ENCODE results near the gene ACADS.

ACADS gene

GRCh38 chr12:120757949-120758348, 32.3 kb downstream of the ACADS start:
- DNase-seq (ENCODE audit: low spot score): no peak

DNA sequence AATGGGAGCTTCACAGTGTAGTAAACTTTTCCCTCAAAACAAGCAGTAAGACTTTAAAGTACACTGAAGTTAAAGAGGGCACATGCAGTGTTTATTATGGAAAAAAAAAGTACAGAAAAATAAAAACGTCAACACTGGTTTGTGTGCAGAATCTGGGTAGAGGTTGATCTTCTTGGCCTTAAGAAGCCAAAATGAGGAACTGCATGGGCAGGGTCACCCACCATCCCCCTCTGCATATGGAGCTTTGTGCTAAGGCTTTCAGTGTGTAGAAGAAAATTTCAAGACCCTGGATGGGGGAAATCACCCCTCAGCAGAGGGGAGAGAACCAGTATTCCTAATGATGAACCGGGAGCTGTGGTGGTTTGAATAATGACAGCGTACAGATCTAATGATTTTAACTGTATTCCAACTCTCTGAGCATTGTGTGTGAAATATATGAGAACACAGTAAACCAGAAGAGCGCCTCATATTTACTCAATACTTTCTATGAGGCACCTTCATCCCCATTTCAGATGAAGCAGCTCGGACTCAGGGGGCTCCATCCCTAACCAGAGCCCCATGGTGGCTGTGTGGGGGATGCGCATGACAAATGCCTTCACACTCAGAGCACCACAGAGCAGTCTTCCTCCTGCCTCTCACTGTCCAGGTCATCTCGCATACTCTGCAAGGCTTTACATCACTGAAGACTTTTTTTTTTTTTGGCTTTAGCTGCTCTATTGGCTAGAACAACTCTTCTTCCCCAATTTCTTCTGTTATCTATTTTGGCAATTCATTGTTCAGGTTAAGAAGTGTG, 33.4 kb downstream of the ACADS start:
- DNase-seq (ENCODE audit: low spot score): no peak

DNA sequence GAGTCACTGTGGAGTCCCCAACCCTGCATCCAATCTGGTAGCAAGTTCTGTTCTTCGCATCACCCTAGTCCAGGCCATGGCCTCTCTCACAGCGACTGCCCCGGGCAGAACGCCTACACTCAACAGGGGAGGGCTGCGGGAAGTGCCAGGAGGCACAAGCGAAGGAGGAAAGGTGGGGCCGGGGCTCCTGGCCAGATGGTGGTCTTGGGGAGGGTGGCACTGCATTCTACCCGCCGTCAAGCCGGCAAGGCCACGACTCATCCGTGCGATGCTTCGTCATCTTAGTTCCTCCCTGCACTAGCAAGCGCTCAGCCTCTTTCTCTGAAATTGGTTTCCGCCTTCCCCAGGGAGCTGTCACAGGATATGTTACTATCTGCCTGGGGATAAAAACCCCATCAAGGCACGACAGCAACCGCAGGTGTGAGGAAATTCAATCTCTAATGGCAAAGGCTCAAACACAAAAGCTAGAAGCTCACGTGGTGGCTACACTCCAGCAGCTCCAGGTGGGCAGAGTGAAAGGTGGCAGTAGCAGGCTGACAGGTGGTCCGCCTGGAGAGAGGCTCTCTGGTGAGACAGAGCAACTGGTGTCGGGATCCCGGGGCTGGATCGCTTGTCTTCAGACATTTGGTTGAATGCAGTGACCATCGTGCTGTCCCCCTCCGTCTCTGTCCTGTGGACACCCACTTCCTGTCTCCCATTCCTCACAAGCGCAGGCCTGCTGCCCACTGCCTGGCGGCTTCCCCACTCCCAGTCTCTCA, 34.1 kb downstream of the ACADS start:
- no peak for DNase-seq (ENCODE audit: low spot score)

DNA sequence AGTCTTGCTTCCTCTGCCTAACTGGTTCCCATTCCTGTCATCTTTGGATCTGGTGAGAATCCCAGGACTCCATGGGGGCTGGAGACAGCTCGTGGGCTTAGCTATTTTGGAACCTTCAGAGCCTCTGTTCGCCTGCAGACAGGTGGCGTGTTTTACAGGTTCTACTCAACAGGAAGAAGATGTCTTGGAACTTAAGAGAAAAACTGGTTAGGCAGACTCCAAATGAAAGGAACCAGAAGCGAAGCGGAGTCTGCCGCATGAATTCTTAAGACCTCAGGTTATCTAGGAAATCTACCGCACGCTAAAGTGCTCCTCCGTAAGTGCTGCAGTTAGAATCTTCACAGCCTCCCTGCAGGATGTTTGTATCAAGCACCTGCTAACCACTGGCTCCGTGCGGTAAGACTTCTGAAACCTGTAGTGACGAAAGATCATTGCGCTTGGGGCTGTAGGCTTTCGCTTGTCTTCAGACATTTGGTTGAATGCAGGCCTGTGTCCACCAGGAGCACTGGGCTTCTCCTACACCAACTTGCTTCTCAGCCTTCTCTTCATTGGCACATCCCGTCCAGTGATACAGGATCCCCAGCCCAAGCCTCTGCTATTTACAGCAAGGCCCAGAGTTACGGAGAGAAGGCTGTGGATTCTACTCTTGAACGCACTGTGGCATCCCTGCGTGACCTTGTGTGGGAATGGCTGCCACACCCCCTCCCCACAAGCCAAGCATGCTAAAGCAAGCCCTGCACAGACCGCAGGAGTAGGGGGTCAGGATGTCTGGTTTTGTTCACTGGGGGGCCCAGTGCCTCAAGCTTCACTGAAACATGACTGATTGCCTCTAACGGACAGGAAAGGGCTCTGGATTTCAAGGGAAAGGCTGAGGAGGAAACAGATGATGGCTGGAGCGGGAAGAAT, 35.0 kb downstream of the ACADS start:
- DNase-seq (ENCODE audit: low spot score): no peak

- DNase-seq (ENCODE audit: low spot score): no peak
Observed at GRCh38 chr12:120761519-120761934, 35.9 kb downstream of the ACADS start.

DNA sequence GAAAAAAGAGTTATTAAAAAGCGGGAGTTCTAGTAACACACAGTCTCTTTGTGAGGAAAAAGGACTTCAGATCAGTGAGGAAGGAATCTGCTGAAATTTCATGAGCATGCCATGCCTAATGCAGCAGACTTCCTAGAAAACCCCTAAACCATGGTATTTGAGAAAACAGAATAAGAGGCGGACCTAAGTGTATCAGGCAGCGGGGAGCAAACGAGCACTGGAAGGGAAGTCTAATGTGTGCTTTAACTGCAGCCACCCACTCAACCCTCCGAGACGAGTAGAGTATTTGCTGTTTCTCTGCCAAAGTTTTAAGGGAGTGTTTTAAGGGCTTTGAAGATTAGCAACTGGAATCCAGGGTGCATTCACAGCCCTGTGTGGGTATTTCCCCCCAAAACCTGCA, 36.5 kb downstream of the ACADS start:
- no peak for DNase-seq (ENCODE audit: low spot score)

GRCh38 chr12:120763250-120763649, 37.6 kb downstream of the ACADS start:
- no peak for DNase-seq (ENCODE audit: low spot score)

DNA sequence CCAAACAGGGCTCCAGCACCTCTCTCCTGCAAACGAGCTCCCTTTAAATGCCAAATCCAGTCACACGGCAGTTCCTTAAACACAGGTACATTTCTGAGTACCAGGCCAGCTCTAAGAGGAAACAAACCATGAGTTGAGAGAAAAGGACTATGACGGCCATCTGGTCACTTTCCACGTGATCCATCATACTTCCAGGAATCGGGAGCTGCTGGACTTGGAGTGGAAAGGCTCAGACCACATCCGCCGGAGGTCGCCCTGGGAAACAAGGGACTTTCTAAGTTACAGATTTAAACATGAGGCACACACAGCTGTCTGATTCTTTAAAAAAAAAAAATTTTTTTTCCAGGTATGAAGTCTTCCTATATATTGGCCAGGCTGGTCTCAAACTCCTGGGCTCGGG, 39.2 kb downstream of the ACADS start:
- no peak for DNase-seq (ENCODE audit: low spot score)

GRCh38 chr12:120766566-120766965, 40.9 kb downstream of the ACADS start:
- no peak for DNase-seq (ENCODE audit: low spot score)

- DNase-seq (ENCODE audit: low spot score): no peak
Observed at GRCh38 chr12:120767071-120768024, 41.7 kb downstream of the ACADS start.

DNA sequence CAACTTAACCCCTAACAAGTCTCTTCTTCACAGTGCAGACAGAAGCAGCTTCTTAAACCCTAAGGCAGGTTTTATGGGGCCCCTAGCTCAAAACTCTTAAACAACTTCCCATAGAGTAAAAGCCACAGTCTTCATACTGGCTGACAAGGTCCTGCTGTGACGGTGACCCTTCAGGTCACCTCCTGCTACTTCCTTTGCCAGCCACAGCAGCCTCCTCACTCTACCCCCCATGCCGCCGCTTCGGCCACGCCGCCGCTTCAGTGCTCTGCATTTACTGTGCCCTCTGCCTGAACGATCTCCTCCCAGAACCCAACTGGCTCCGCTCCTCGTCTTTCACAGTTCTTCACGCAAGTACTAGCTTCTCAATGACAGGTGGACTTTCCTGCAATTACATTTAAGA, 45.5 kb downstream of the ACADS start:
- DNase-seq (ENCODE audit: low spot score): no peak

GRCh38 chr12:120774169-120774916, 48.7 kb downstream of the ACADS start:
- DNase-seq (ENCODE audit: low spot score): no peak

DNA sequence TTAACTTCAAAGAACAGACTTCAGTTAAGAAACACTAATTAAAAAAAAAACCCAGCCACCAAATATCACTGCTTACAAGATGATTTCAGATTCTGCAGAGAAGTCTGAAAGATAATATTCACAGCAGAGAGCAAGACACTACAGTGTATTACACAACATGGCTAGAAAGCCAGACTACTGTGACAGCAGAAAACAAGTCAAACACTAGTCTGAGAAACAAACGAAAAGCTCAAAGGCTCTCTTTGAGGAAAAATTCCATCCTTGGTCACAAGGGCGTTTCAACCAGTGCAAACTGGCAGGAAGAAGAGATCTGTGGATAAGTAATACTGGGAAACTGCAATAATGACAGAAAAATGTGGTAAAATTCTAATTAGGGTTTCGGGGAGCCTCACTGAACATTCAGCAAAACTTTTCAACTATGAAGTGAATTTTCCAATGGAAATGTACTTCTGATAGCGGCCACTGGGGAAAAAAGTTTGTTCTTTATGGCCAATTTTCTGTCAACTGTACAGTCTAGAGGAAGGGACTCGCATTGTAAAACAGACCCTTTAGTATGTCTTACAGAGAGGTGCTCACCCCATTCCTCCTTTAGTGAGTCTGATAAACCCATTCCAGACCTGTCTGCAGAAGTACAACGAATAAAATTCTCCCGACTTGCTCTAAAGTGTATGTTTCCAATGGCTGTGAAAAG, 50.4 kb downstream of the ACADS start:
- peak; percentile 70 for DNase-seq (ENCODE audit: low spot score)

DNA sequence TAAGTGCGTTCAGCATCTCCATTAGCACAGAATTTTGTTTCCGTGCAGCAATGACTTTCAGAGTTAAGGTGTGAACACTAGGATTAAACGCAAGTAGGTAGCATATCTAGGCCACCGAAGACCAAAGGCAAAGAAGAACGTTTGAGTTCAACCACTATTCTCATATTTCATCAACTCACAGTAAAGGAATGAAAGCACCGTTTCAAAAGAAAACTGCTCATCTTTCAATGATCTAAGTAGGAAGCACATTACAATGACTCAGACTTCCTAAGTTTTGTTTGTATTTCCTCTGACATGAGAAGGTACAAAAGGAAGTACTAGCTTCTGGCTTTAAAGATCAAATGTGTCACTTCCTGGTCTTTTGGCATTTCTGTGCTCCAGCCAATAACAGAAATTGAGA, 57.6 kb downstream of the ACADS start:
- DNase-seq (ENCODE audit: low spot score): no peak

DNA sequence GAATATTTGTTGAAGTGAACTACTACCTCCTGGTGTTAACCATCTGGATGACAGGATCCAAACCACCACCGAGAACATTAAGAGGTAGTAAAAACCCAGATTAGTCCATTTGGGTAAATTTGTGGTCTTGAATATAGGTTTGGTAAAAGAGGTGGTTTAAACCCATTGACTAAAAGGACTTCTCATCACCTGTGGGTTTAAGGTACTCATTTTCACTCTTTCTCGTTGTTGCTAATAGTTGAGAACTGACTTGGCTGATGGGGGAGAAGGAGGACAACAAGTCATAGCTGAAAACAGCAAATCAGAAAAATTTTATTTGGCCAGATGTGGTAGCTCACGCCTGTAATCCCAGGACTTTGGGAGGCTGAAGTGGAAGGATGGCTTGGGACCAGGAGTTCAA, 59.2 kb downstream of the ACADS start:
- DNase-seq (ENCODE audit: low spot score): no peak

DNA sequence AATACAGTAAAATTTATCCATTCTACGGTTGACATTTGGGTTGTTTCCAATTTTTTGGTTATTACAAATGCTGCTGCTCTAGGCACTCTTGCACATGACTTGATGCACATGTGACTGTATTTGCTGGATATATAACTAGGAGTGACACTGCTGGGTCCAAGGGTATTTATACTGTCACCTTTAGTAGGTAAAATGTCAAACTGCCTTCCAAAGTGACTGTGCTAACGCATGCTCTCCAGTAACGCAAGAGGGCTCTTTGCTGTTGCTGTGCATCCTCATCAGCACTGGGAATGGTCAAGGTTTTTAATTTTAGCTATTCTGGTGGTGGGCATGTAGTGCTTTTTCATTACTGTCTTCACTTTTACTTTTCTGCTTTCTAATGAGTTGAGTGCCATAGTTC, 62.3 kb downstream of the ACADS start:
- DNase-seq (ENCODE audit: low spot score): no peak

Measured in globus pallidus (tissue), 1 donor.